ENCODE data around the gene FIGNL2. TPM values are rescaled to one million over a fixed set of nuclear protein-coding genes. Genes with fewer than 3 reads are reported as not detected.

The FIGNL2 gene
- total RNA-seq, 1 experiment from 2014 or later = 0.21 TPM

DNA sequence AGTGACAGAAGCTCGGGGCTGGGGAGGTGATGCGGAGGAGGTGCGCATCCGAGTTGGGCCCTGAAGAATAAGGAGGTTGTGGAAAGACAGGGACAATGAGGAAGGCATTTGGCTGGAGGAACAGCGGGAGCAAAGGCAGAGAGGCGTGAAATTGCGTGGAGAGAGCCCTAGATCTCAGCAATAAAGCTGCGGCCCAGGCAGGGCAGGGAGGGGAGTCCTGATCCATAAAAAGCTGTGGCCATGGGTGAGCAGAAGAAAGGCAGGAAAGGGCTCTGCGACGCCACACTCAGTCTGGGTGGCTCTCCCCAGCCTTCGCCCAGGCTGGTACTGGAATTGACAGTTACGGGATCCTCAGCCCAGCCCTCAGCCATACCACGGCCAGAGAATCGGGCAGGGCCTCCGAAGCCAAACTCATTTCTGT lies 2.2 kb downstream of the FIGNL2 start:
- peaks cover 6% of the 10 kb centered on the region for H3K4me1 ChIP-seq (ENCODE audit: insufficient read depth, low read length, poor library complexity, severe bottlenecking)
- no peak overlapping the region for H3K4me3 ChIP-seq (ENCODE audit: low read depth, low read length, poor library complexity, severe bottlenecking)
- no peak for TF ChIP-seq EZH2 (IDR thresholded peaks at IDR 0.05; ENCODE audit: borderline replicate concordance, low read depth, low read length, poor library complexity, severe bottlenecking)
- TF ChIP-seq, protein P1, sequence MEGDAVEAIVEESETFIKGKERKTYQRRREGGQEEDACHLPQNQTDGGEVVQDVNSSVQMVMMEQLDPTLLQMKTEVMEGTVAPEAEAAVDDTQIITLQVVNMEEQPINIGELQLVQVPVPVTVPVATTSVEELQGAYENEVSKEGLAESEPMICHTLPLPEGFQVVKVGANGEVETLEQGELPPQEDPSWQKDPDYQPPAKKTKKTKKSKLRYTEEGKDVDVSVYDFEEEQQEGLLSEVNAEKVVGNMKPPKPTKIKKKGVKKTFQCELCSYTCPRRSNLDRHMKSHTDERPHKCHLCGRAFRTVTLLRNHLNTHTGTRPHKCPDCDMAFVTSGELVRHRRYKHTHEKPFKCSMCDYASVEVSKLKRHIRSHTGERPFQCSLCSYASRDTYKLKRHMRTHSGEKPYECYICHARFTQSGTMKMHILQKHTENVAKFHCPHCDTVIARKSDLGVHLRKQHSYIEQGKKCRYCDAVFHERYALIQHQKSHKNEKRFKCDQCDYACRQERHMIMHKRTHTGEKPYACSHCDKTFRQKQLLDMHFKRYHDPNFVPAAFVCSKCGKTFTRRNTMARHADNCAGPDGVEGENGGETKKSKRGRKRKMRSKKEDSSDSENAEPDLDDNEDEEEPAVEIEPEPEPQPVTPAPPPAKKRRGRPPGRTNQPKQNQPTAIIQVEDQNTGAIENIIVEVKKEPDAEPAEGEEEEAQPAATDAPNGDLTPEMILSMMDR (conservative IDR thresholded peaks at IDR 0.05; ENCODE audit: low read depth, low read length) = no peak
- H3K27me3 ChIP-seq (replicated peaks; ENCODE audit: insufficient read depth, low read depth, low read length, poor library complexity) = peaks cover 19% of the 10 kb centered on the region
- H3K9me3 ChIP-seq (ENCODE audit: low read depth, low read length, poor library complexity, severe bottlenecking) = no peaks in the 10 kb centered on the region
- no peak for DNase-seq (ENCODE audit: low spot score)
- no peaks in the 10 kb centered on the region for H3K36me3 ChIP-seq (ENCODE audit: insufficient read depth, low read length, poor library complexity, severe bottlenecking)
- POLR2A ChIA-PET (ENCODE audit: low non-redundant PET) = no interaction called here
- CTCF ChIA-PET = no interaction called here
- BruUV-seq (replicated peaks) = no TSS peak
- intact Hi-C loops (cut with micrococcal nuclease; ENCODE audit: unreplicated experiment) = no loop called here
- no peak overlapping the region for H3K27ac ChIP-seq (ENCODE audit: low read depth, low read length, poor library complexity, severe bottlenecking)

DNA sequence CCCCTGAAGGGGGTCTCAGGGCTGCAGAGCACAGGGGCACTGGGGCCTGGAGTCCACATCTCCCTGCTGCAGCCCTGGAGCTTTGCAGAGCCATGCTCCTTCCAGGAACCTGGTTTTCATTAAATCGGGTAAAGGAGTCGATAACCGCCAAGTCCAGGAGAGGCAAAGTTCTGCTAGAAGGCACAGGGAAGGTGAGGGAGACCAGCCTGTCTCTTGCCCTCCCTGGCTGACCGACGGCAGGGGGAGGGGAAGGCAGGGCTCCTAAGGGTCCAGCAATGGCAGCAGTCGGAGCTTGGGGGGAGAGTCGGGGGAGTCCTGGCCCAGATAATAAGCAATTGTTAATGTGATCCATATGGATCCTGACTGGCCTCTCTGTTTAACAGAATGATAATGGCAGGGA lies 3.0 kb downstream of the FIGNL2 start:
- POLR2A ChIA-PET (ENCODE audit: low non-redundant PET) = no interaction called here
- CTCF ChIA-PET = no interaction called here
- Histone ChIP-seq H3K27me3 (replicated peaks; ENCODE audit: insufficient read depth, low read depth, low read length, poor library complexity) (peaks cover 19% of the 10 kb centered on the region), H3K27ac (ENCODE audit: low read depth, low read length, poor library complexity, severe bottlenecking) (no peak overlapping the region), H3K36me3 (ENCODE audit: insufficient read depth, low read length, poor library complexity, severe bottlenecking) (no peaks in the 10 kb centered on the region), H3K4me1 (ENCODE audit: insufficient read depth, low read length, poor library complexity, severe bottlenecking) (peaks cover 6% of the 10 kb centered on the region), H3K9me3 (ENCODE audit: low read depth, low read length, poor library complexity, severe bottlenecking) (no peaks in the 10 kb centered on the region), H3K4me3 (ENCODE audit: low read depth, low read length, poor library complexity, severe bottlenecking) (no peak overlapping the region)
- DNase-seq (ENCODE audit: low spot score) = no peak
- TF ChIP-seq, protein P1 (conservative IDR thresholded peaks at IDR 0.05; ENCODE audit: low read depth, low read length) = no peak
- no peak for TF ChIP-seq EZH2 (IDR thresholded peaks at IDR 0.05; ENCODE audit: borderline replicate concordance, low read depth, low read length, poor library complexity, severe bottlenecking)
- intact Hi-C loops (cut with micrococcal nuclease; ENCODE audit: unreplicated experiment) = no loop called here
- BruUV-seq (replicated peaks) = no TSS peak

DNA sequence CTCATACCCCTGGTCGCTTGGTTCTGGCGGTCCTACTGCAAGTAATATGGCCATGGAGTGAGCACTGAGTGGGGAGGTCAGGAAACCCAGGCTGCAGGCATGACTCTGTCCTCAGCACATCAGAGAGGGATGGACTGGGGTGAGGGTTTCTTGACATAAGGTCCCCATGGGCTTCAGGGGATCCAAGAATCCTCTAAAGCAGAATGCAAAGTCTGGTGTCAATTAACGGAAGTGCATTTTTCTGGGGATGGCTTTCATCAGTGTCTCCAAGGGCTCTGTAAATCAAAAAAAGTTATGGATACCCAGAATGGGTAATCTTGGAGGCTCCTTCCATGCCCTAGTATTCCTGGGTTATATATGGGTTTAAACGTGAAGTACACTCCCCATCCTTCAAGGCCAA lies 3.7 kb downstream of the FIGNL2 start:
- H3K27ac ChIP-seq (ENCODE audit: low read depth, low read length, poor library complexity, severe bottlenecking) = no peak overlapping the region
- no peaks in the 10 kb centered on the region for H3K9me3 ChIP-seq (ENCODE audit: low read depth, low read length, poor library complexity, severe bottlenecking)
- POLR2A ChIA-PET (ENCODE audit: low non-redundant PET) = no interaction called here
- no TSS peak for BruUV-seq (replicated peaks)
- no peaks in the 10 kb centered on the region for H3K36me3 ChIP-seq (ENCODE audit: insufficient read depth, low read length, poor library complexity, severe bottlenecking)
- no peak overlapping the region for H3K4me3 ChIP-seq (ENCODE audit: low read depth, low read length, poor library complexity, severe bottlenecking)
- peaks cover 19% of the 10 kb centered on the region for H3K27me3 ChIP-seq (replicated peaks; ENCODE audit: insufficient read depth, low read depth, low read length, poor library complexity)
- CTCF ChIA-PET = no interaction called here
- H3K4me1 ChIP-seq (ENCODE audit: insufficient read depth, low read length, poor library complexity, severe bottlenecking) = peaks cover 6% of the 10 kb centered on the region
- intact Hi-C loops (cut with micrococcal nuclease; ENCODE audit: unreplicated experiment) = no loop called here
- TF ChIP-seq, protein P1 (conservative IDR thresholded peaks at IDR 0.05; ENCODE audit: low read depth, low read length) = no peak
- no peak for DNase-seq (ENCODE audit: low spot score)

Data from A673 (cell line).